Body of pancreas (tissue), 4 donors: Measurements from ENCODE around the gene LMTK2. TPM values are rescaled to one million over a fixed set of nuclear protein-coding genes. Genes with fewer than 3 reads are reported as not detected.
A peak's percentile ranks its signal among the peaks of the same experiment; 100 is the strongest.

Source experiments
- ATAC-seq: fragments of 150-250 bp; one replicate; pipeline ENCODE4 v1.9.1; 2016
- DNase-seq, 4 donors: peaks; one replicate each; pipeline ENCODE4 v3.0.0-alpha.2; 2019
- H3K27ac ChIP-seq, 4 donors: fragments of 200-600 bp; sonication (generic); 1 replicate in 3 of 4; 2 replicates in 1 of 4; pipeline versions ENCODE4 v1.5.1 to v1.6.1; 2016 to 2019; ENCODE audit warnings: mild to moderate bottlenecking in 1 of 4, mixed read lengths in 1 of 4, moderate library complexity in 1 of 4
- H3K27me3 ChIP-seq, 2 donors: fragments of 200-600 bp; sonication (generic); one replicate each; pipeline ENCODE4 v1.6.0; 2016; ENCODE audit warnings: mild to moderate bottlenecking in 1 of 2
- H3K36me3 ChIP-seq, 2 donors: fragments of 200-600 bp; sonication (generic); replicated peaks in 1 of 2; 2 replicates each; pipeline ENCODE4 v1.5.1; 2016; ENCODE audit warnings: low read depth in 2 of 2; ENCODE audit not compliant: insufficient read depth in 1 of 2
- H3K4me1 ChIP-seq: fragments of 200-600 bp; sonication (generic); one replicate; pipeline ENCODE4 v1.6.0; 2016
- H3K4me3 ChIP-seq, 2 donors: fragments of 200-600 bp; sonication (generic); 1 replicate in 1 of 2; 2 replicates in 1 of 2; pipeline ENCODE4 v1.5.1; 2016 to 2019
- H3K9me3 ChIP-seq, 3 donors: fragments of 200-600 bp; sonication (generic); 1 replicate in 2 of 3; 2 replicates in 1 of 3; pipeline ENCODE4 v1.5.1; 2016
- POLR2A ChIP-seq, 3 donors: fragments of 450-650 bp; IDR thresholded peaks; one replicate each; pipeline ENCODE4 v1.6.1; 2016; ENCODE audit warnings: antibody characterized with exemption in 3 of 3, mild to moderate bottlenecking in 2 of 3
- WGBS, 2 donors: methylation state at CpG; one replicate each; pipeline ENCODE4 v1.1.5; 2017; 5-methylcytosine and 5-hydroxymethylcytosine counted together
- intact Hi-C: fragments of 100-400 bp; cut with DNase I; formaldehyde crosslinking; loops from one replicate; pipeline ENCODE4 v1.15.1; 2023
- total RNA-seq, 2 donors: library from RNA; depleted of rRNA; stranded (reverse); fragments of >200 nt; gene quantifications; one replicate each; pipeline ENCODE4 v1.1.0, GENCODE V29; 2016
- TF ChIP-seq, protein P1 (sequence below), 7 experiments: fragments of 450-650 bp in 4 of 7; fragments of 200-600 bp in 3 of 7; sonication (generic) in 3 of 7; IDR thresholded peaks; one replicate each; pipeline ENCODE4 v1.5.1; 2016 to 2019; ENCODE audit warnings: antibody characterized with exemption in 7 of 7

LMTK2 gene
- total RNA-seq, 2 donors from 2014 or later = 19.7 to 23.1 TPM

DNA sequence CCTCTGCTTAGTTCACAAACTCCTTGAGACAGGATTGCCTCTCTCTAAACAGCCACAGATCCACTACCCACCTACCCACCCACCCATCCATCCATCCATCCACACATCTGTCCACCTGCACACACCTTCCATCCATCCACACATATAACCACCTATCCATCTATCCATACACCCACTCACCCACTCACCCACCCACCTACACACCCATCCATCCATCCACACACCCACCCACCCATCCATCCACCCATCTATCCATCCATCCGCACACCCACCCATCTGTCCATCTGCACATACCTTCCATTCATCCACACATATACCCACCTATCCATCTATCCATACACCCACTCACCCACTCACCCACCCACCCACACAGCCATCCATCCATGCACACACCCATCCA is 135.7 kb downstream of the LMTK2 start:
- intact Hi-C loops = no loop called here
- Histone ChIP-seq H3K4me1 (peaks cover 27% of the 10 kb centered on the region), H3K4me3 (no peak overlapping the region), H3K27me3 (no peaks in the 10 kb centered on the region), H3K27ac (no peak overlapping the region), H3K9me3 (no peaks in the 10 kb centered on the region), H3K36me3 (peaks cover 0 to 5% of the 10 kb centered on the region in 2 donors)
- 82 to 92% methylated on average over 1 of the region's 1 CpG for WGBS, 2 donors
- DNase-seq (no peak), ATAC-seq (no peak)
- no peak for TF ChIP-seq POLR2A (IDR thresholded peaks at IDR 0.05)
- TF ChIP-seq, protein P1, sequence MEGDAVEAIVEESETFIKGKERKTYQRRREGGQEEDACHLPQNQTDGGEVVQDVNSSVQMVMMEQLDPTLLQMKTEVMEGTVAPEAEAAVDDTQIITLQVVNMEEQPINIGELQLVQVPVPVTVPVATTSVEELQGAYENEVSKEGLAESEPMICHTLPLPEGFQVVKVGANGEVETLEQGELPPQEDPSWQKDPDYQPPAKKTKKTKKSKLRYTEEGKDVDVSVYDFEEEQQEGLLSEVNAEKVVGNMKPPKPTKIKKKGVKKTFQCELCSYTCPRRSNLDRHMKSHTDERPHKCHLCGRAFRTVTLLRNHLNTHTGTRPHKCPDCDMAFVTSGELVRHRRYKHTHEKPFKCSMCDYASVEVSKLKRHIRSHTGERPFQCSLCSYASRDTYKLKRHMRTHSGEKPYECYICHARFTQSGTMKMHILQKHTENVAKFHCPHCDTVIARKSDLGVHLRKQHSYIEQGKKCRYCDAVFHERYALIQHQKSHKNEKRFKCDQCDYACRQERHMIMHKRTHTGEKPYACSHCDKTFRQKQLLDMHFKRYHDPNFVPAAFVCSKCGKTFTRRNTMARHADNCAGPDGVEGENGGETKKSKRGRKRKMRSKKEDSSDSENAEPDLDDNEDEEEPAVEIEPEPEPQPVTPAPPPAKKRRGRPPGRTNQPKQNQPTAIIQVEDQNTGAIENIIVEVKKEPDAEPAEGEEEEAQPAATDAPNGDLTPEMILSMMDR (IDR thresholded peaks at IDR 0.05) = no peak

GRCh38 chr7:98242934-98243333 is 136.3 kb downstream of the LMTK2 start:
- H3K27ac ChIP-seq = no peak overlapping the region
- peaks cover 27% of the 10 kb centered on the region for H3K4me1 ChIP-seq
- intact Hi-C loops = no loop called here
- no peaks in the 10 kb centered on the region for H3K9me3 ChIP-seq
- 70 to 92% methylated on average over 4 of the region's 4 CpGs for WGBS, 2 donors
- no peaks in the 10 kb centered on the region for H3K27me3 ChIP-seq
- peaks cover 0 to 5% of the 10 kb centered on the region in 2 donors for H3K36me3 ChIP-seq
- ATAC-seq (no peak), DNase-seq (no peak)
- TF ChIP-seq, protein P1 (IDR thresholded peaks at IDR 0.05) = no peak
- TF ChIP-seq POLR2A (IDR thresholded peaks at IDR 0.05) = no peak
- no peak overlapping the region for H3K4me3 ChIP-seq

- H3K27ac ChIP-seq = peak overlapping the region; percentile 78 to 91 (median 86)
- ATAC-seq = no peak
- no peak for DNase-seq
- TF ChIP-seq POLR2A (IDR thresholded peaks at IDR 0.05) = no peak
- TF ChIP-seq, protein P1 (IDR thresholded peaks at IDR 0.05) = no peak
- H3K9me3 ChIP-seq = no peaks in the 10 kb centered on the region
- H3K36me3 ChIP-seq = peaks cover 0 to 2% of the 10 kb centered on the region in 2 donors
- intact Hi-C loops = no loop called here
- WGBS, 2 donors = 86 to 94% methylated on average over 7 to 13 of the region's 14 CpGs
- H3K27me3 ChIP-seq = no peaks in the 10 kb centered on the region
- H3K4me3 ChIP-seq = no peak overlapping the region
- H3K4me1 ChIP-seq = peaks cover 37% of the 10 kb centered on the region
Measured at GRCh38 chr7:98244871-98245270, 138.2 kb downstream of the LMTK2 start.

DNA sequence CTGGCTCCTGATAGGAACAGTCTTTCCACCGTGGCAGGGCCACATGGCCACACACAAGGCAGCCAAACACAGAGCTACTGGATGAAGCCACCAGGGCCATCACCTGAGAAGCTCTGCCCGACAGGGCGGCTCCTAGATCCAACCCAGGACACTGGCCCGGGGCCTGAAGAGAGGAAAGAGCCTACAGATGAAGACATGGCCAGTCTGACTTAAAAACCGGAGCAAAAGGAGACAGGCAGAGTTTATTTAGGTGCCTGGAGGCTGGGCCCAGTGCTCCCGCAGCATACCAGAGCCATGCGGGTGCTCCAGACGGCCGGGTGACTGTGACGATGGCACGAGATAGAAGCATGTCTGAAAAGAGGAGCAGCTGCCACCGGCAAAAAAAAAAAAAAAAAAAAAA is 141.5 kb downstream of the LMTK2 start:
- Histone ChIP-seq H3K4me3 (no peak overlapping the region), H3K27ac (no peak overlapping the region), H3K27me3 (no peaks in the 10 kb centered on the region), H3K36me3 (no peaks in the 10 kb centered on the region), H3K9me3 (no peaks in the 10 kb centered on the region), H3K4me1 (peaks cover 48% of the 10 kb centered on the region)
- WGBS, 2 donors = 90% methylated on average over 2 to 12 of the region's 12 CpGs
- TF ChIP-seq POLR2A (IDR thresholded peaks at IDR 0.05) = no peak
- TF ChIP-seq, protein P1 (IDR thresholded peaks at IDR 0.05) = no peak
- DNase-seq (no peak), ATAC-seq (no peak)
- intact Hi-C loops = no loop called here

- H3K27ac ChIP-seq = peak overlapping the region in 2 of 4 donors; percentile 91 to 94
- H3K36me3 ChIP-seq = no peaks in the 10 kb centered on the region
- H3K27me3 ChIP-seq = no peaks in the 10 kb centered on the region
- ATAC-seq (no peak), DNase-seq (no peak)
- intact Hi-C loops = no loop called here
- H3K4me3 ChIP-seq = no peak overlapping the region
- WGBS, 2 donors = 76 to 78% methylated on average over 5 to 6 of the region's 6 CpGs
- no peaks in the 10 kb centered on the region for H3K9me3 ChIP-seq
- peaks cover 54% of the 10 kb centered on the region for H3K4me1 ChIP-seq
- TF ChIP-seq, protein P1 (IDR thresholded peaks at IDR 0.05) = no peak
- TF ChIP-seq POLR2A (IDR thresholded peaks at IDR 0.05) = no peak
Measured at GRCh38 chr7:98249106-98249505, 142.4 kb downstream of the LMTK2 start.
